CD14-positive monocyte (primary cell): ENCODE measurements around the gene SLC37A4. TPM values are rescaled to one million over a fixed set of nuclear protein-coding genes. Genes with fewer than 3 reads are reported as not detected.

Experiments
- DNase-seq, 3 donors: peaks; one replicate each; pipeline ENCODE4 v3.0.0-alpha.2; 2011 to 2022
- H2AFZ ChIP-seq: 2 replicates; pipeline ENCODE4 v1.6.0; 2012; ENCODE audit warnings: mild to moderate bottlenecking, low read depth, low read length, inconsistent platforms; ENCODE audit not compliant: insufficient read depth, poor library complexity, severe bottlenecking
- H3K27ac ChIP-seq, 2 donors: 1 replicate in 1 of 2; 2 replicates in 1 of 2; pipeline ENCODE4 v1.5.1; 2012 to 2013; ENCODE audit warnings: low read length in 2 of 2, control low read depth in 1 of 2, inconsistent platforms in 1 of 2, low read depth in 1 of 2, mild to moderate bottlenecking in 1 of 2
- H3K27me3 ChIP-seq, 2 donors: one replicate each; pipeline versions ENCODE4 v1.6.0 to v1.6.1; 2011 to 2013; ENCODE audit warnings: low read length in 2 of 2; ENCODE audit not compliant: control insufficient read depth in 2 of 2, insufficient read depth in 2 of 2
- H3K36me3 ChIP-seq, 2 donors: replicated peaks in 1 of 2; 1 replicate in 1 of 2; 2 replicates in 1 of 2; pipeline versions ENCODE4 v1.5.1 to v1.6.1; 2012 to 2013; ENCODE audit warnings: low read length in 2 of 2, control low read depth in 1 of 2, inconsistent platforms in 1 of 2, mild to moderate bottlenecking in 1 of 2; ENCODE audit not compliant: insufficient read depth in 2 of 2, control insufficient read depth in 1 of 2
- H3K4me1 ChIP-seq, 2 donors: 1 replicate in 1 of 2; 2 replicates in 1 of 2; pipeline versions ENCODE4 v1.5.1 to v1.6.1; 2012 to 2013; ENCODE audit warnings: low read length in 2 of 2, control low read depth in 1 of 2, inconsistent platforms in 1 of 2, mild to moderate bottlenecking in 1 of 2, moderate library complexity in 1 of 2; ENCODE audit not compliant: insufficient read depth in 2 of 2, control insufficient read depth in 1 of 2
- H3K4me2 ChIP-seq: replicated peaks from 2 replicates; pipeline ENCODE3; 2012; ENCODE audit warnings: low read length, moderate library complexity, mild to moderate bottlenecking; ENCODE audit not compliant: poor library complexity, severe bottlenecking; ENCODE audit errors: extremely low read depth
- H3K4me3 ChIP-seq, 3 experiments: fragments of 200-600 bp in 1 of 3; sonication (generic) in 1 of 3; replicated peaks in 1 of 3; 1 replicate in 2 of 3; 2 replicates in 1 of 3; pipeline ENCODE4 v1.5.1; 2011 to 2013; ENCODE audit warnings: low read length in 3 of 3, mild to moderate bottlenecking in 3 of 3, control low read depth in 2 of 3, low read depth in 2 of 3, inconsistent platforms in 1 of 3, moderate library complexity in 1 of 3
- H3K79me2 ChIP-seq: 2 replicates; pipeline ENCODE4 v1.6.0; 2012; ENCODE audit warnings: mild to moderate bottlenecking, control low read depth, inconsistent platforms, low read length, moderate library complexity; ENCODE audit not compliant: insufficient read depth
- H3K9ac ChIP-seq: 2 replicates; pipeline ENCODE4 v1.6.0; 2017; ENCODE audit warnings: low read length, mild to moderate bottlenecking; ENCODE audit not compliant: insufficient read depth, poor library complexity, severe bottlenecking
- H3K9me3 ChIP-seq, 2 donors: replicated peaks in 1 of 2; 1 replicate in 1 of 2; 2 replicates in 1 of 2; pipeline versions ENCODE4 v1.5.1 to v1.6.1; 2012 to 2013; ENCODE audit warnings: low read length in 2 of 2, control low read depth in 1 of 2; ENCODE audit not compliant: control insufficient read depth in 1 of 2, insufficient read depth in 1 of 2
- H4K20me1 ChIP-seq: 2 replicates; pipeline ENCODE4 v1.6.0; 2012; ENCODE audit warnings: mild to moderate bottlenecking, low read length, control low read depth, moderate library complexity; ENCODE audit not compliant: insufficient read depth
- H3K27ac Mint-ChIP-seq, 7 donors: one replicate each; pipeline ENCODE4 v1.8.0; 2020; ENCODE audit warnings: mild to moderate bottlenecking in 7 of 7, mixed read lengths in 7 of 7, moderate library complexity in 6 of 7, inconsistent platforms in 2 of 7
- H3K27me3 Mint-ChIP-seq, 3 donors: one replicate each; pipeline ENCODE4 v1.8.0; 2021 to 2022; ENCODE audit warnings: low read depth in 3 of 3, mild to moderate bottlenecking in 3 of 3, mixed read lengths in 3 of 3, moderate library complexity in 3 of 3, inconsistent platforms in 1 of 3
- H3K36me3 Mint-ChIP-seq, 2 donors: one replicate each; pipeline ENCODE4 v1.8.0; 2020; ENCODE audit warnings: mixed read lengths in 2 of 2, inconsistent platforms in 1 of 2, mild to moderate bottlenecking in 1 of 2
- H3K4me1 Mint-ChIP-seq: one replicate; pipeline ENCODE4 v1.8.0; 2020; ENCODE audit warnings: mild to moderate bottlenecking, mixed read lengths
- H3K4me3 Mint-ChIP-seq, 2 donors: one replicate each; pipeline ENCODE4 v1.8.0; 2020; ENCODE audit warnings: mild to moderate bottlenecking in 2 of 2, mixed read lengths in 2 of 2, moderate library complexity in 1 of 2
- H3K9me3 Mint-ChIP-seq, 7 donors: one replicate each; pipeline ENCODE4 v1.8.0; 2020 to 2022; ENCODE audit warnings: mixed read lengths in 7 of 7, mild to moderate bottlenecking in 6 of 7, moderate library complexity in 6 of 7, inconsistent platforms in 2 of 7
- CTCF ChIP-seq: fragments of 200-600 bp; IDR thresholded peaks from one replicate; pipeline ENCODE4 v1.8.0; 2022; ENCODE audit warnings: antibody characterized with exemption, mild to moderate bottlenecking
- WGBS: methylation state at CpG from one replicate; pipeline ENCODE4 v1.1.5; 2013; ENCODE audit warnings: missing lambda C conversion rate; ENCODE audit not compliant: insufficient coverage; 5-methylcytosine and 5-hydroxymethylcytosine counted together
- intact Hi-C, 2 donors: fragments of 100-400 bp; cut with micrococcal nuclease; formaldehyde crosslinking; loops; one replicate each; pipeline versions ENCODE4 v1.15.0 to v1.15.1; 2023
- polyA plus RNA-seq, 3 donors: library from polyadenylated mRNA; depleted of rRNA in 1 of 3; unstranded in 2 of 3; stranded (reverse) in 1 of 3; fragments of 300-500 nt in 2 of 3; fragments of >200 nt in 1 of 3; fragmentation: Illumina TruSeq in 2 of 3; gene quantifications; 1 replicate in 2 of 3; 2 replicates in 1 of 3; pipeline ENCODE4 v1.2.3, GENCODE V29; 2012 to 2021

Gene SLC37A4
- polyA plus RNA-seq, 3 donors: 5.9 to 8.0 (median 7.2) TPM

- Mint-ChIP-seq H3K36me3 (peaks cover 43 to 65% of the 10 kb centered on the region in 2 donors), H3K9me3 (no peaks in the 10 kb centered on the region), H3K27ac (peak overlapping the region in 3 of 7 donors; percentile 18 to 53 (median 46)), H3K4me3 (no peak overlapping the region), H3K27me3 (peaks cover 0 to 1% (median 0%) of the 10 kb centered on the region in 3 donors), H3K4me1 (peaks cover 20% of the 10 kb centered on the region)
- intact Hi-C loops: no loop called here
- peak overlapping the region in 1 of 2 donors; percentile 37 for H3K27ac ChIP-seq
- peaks cover 53% of the 10 kb centered on the region for H3K79me2 ChIP-seq
- H2AFZ ChIP-seq: no peak overlapping the region
- H3K4me3 ChIP-seq: no peak overlapping the region
- WGBS: 93% methylated on average over 3 of the region's 5 CpGs
- no peaks in the 10 kb centered on the region for H3K9me3 ChIP-seq
- peaks cover 45 to 63% of the 10 kb centered on the region in 2 donors for H3K36me3 ChIP-seq
- peaks cover 21 to 31% of the 10 kb centered on the region in 2 donors for H3K4me1 ChIP-seq
- no peak overlapping the region for H3K9ac ChIP-seq
- H4K20me1 ChIP-seq: peaks cover 3% of the 10 kb centered on the region
- no peaks in the 10 kb centered on the region for H3K27me3 ChIP-seq
- no peak for TF ChIP-seq CTCF
- no peak overlapping the region for H3K4me2 ChIP-seq
- no peak for DNase-seq
Observed at GRCh38 chr11:119021631-119022030, 9.0 kb downstream of the SLC37A4 start.

GRCh38 chr11:119019996-119020395 lies 10.7 kb downstream of the SLC37A4 start:
- no peak for DNase-seq
- peaks cover 26 to 34% of the 10 kb centered on the region in 2 donors for H3K4me1 ChIP-seq
- peak overlapping the region in 5 of 7 donors; percentile 71 to 100 (median 98) for H3K27ac Mint-ChIP-seq
- H3K9ac ChIP-seq: no peak overlapping the region
- TF ChIP-seq CTCF: no peak
- peaks cover 3% of the 10 kb centered on the region for H4K20me1 ChIP-seq
- H3K27ac ChIP-seq: peak overlapping the region in 1 of 2 donors; percentile 96
- H3K9me3 Mint-ChIP-seq: no peaks in the 10 kb centered on the region
- H3K79me2 ChIP-seq: peaks cover 67% of the 10 kb centered on the region
- H3K4me3 Mint-ChIP-seq: peak overlapping the region; percentile 51 to 96
- 80% methylated on average over 1 of the region's 2 CpGs for WGBS
- H3K27me3 Mint-ChIP-seq: peaks cover 0 to 1% (median 0%) of the 10 kb centered on the region in 3 donors
- H2AFZ ChIP-seq: no peak overlapping the region
- intact Hi-C loops: loop anchor here in 1 of 2 donors (1.0 to 5.0 kb wide), 4 partner anchors 10 to 93 kb away; partner anchors contain the start of genes BCL9L, DPAGT1, SLC37A4 and VPS11
- H3K27me3 ChIP-seq: no peaks in the 10 kb centered on the region
- peaks cover 55 to 63% of the 10 kb centered on the region in 2 donors for H3K36me3 ChIP-seq
- H3K9me3 ChIP-seq: no peaks in the 10 kb centered on the region
- H3K4me2 ChIP-seq: peak overlapping the region; percentile 96
- peaks cover 47 to 70% of the 10 kb centered on the region in 2 donors for H3K36me3 Mint-ChIP-seq
- H3K4me3 ChIP-seq: peak overlapping the region in 1 of 3 experiments; percentile 88
- H3K4me1 Mint-ChIP-seq: peaks cover 24% of the 10 kb centered on the region
